Activated CD4-positive, alpha-beta T cell treated with anti-CD3 and anti-CD28 coated beads for 36 hours (primary cell): ENCODE results near the gene SIK3. TPM values are rescaled to one million over a fixed set of nuclear protein-coding genes. Genes with fewer than 3 reads are reported as not detected.

Experiments used
- ATAC-seq: fragments of 200-7000 bp; cut with Tn5 transposase; one replicate; pipeline ENCODE4 v1.10.0; 2021; ENCODE audit warnings: mild to moderate bottlenecking, moderate library complexity
- CTCF ChIA-PET: fragments of 350-600 bp; sonication (Branson Sonifier 250); formaldehyde crosslinking; loops from one replicate; lab custom pipeline; 2021; ENCODE audit warnings: antibody characterized with exemption; lab: Charles Lee
- POLR2A ChIA-PET: fragments of 350-600 bp; sonication (Branson Sonifier 250); formaldehyde crosslinking; loops from one replicate; lab custom pipeline; 2021; ENCODE audit warnings: antibody characterized with exemption, inconsistent platforms; lab: Charles Lee
- DNase-seq: peaks from one replicate; pipeline ENCODE4 v3.0.0-alpha.2; 2020
- H3K27ac Mint-ChIP-seq: one replicate; pipeline ENCODE4 v1.8.0; 2021; ENCODE audit warnings: mixed read lengths
- H3K27me3 Mint-ChIP-seq: one replicate; pipeline ENCODE4 v1.8.0; 2021; ENCODE audit warnings: mixed read lengths
- H3K36me3 Mint-ChIP-seq: one replicate; pipeline ENCODE4 v1.8.0; 2021; ENCODE audit warnings: low read depth, mixed read lengths
- H3K4me1 Mint-ChIP-seq: one replicate; pipeline ENCODE4 v1.8.0; 2021; ENCODE audit warnings: mixed read lengths
- H3K4me3 Mint-ChIP-seq: one replicate; pipeline ENCODE4 v1.8.0; 2021; ENCODE audit warnings: mild to moderate bottlenecking, moderate library complexity, mixed read lengths
- H3K9me3 Mint-ChIP-seq: one replicate; pipeline ENCODE4 v1.8.0; 2021; ENCODE audit warnings: low read depth, mixed read lengths
- intact Hi-C, 2 experiments: fragments of 100-400 bp; cut with DNase I in 1 of 2; cut with micrococcal nuclease in 1 of 2; formaldehyde crosslinking; loops; one replicate each; pipeline versions ENCODE4 v1.14.2 to v1.15.1; 2022 to 2024; cut with DNase I, micrococcal nuclease
- total RNA-seq, 2 experiments: library from RNA; stranded (reverse); gene quantifications; one replicate each; pipeline ENCODE4 v1.2.3, GENCODE V29; 2021

SIK3 gene
- total RNA-seq, 2 experiments from 2014 or later: 23.6 to 25.3 TPM

DNA sequence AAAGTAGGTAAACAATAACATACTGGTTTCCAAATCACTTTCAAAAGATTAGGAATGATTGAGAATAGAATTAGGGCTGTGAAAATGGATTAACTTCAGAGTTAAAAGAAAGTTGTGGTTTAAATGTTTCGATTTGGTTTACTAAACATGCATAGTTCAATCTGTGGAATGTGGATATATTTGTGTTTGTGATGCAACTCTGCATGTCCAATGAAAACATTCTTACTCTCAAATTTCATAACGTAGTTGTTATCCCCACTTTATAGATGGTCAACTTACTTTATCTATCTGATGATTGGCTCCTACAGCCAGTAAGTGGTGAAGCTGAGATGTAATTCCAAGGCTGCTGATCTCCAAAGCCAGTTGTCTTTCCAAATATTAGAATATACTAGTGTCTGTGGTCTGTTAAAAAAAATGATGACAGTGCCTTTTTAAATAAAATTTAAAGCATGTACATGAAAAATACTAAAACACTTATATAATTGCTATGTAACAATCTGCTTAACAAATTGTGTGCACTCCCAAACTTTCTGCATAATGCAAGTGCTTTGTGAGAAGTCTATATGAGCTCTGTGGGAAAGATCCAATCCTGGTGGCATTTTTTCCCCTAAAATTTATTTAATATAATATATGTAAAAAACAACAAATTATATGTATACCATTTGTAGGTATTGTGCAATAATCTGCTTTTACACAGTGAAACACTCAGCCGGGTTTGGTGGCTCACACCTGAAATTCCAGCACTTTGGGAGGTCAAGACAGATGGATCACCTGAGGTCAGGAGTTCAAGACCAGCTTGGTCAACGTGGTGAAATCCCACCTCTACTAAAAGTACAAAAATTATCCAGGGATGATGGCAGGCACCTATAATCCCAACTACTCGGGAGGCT is 9.7 kb upstream of the SIK3 start:
- H3K27me3 Mint-ChIP-seq: no peaks in the 10 kb centered on the region
- ChIA-PET POLR2A (no interaction called here), CTCF (interaction anchor here (0.6 to 8.7 kb wide), 4 partner anchors 18 to 316 kb away, joined by 3 to 72 read pairs (median 17); partner anchors contain the start of gene APOA5)
- no peaks in the 10 kb centered on the region for H3K36me3 Mint-ChIP-seq
- DNase-seq (no peak), ATAC-seq (no peak)
- intact Hi-C loops: loop anchor here in 1 of 2 experiments (2.0 to 5.0 kb wide), 2 partner anchors 336 to 375 kb away; partner anchors contain the start of gene BUD13
- H3K4me1 Mint-ChIP-seq: no peaks in the 10 kb centered on the region
- no peak overlapping the region for H3K4me3 Mint-ChIP-seq
- H3K9me3 Mint-ChIP-seq: no peaks in the 10 kb centered on the region
- no peak overlapping the region for H3K27ac Mint-ChIP-seq

- intact Hi-C loops: no loop called here
- DNase-seq (no peak), ATAC-seq (no peak)
- ChIA-PET CTCF (interaction anchor here (0.8 kb wide), 1 partner anchor 12 kb away, joined by 3 read pairs; no protein-coding TSS in a partner anchor), POLR2A (no interaction called here)
- peaks cover 26% of the 10 kb centered on the region for H3K4me1 Mint-ChIP-seq
- H3K36me3 Mint-ChIP-seq: peaks cover 4% of the 10 kb centered on the region
- no peak overlapping the region for H3K27ac Mint-ChIP-seq
- no peaks in the 10 kb centered on the region for H3K9me3 Mint-ChIP-seq
- no peak overlapping the region for H3K4me3 Mint-ChIP-seq
- H3K27me3 Mint-ChIP-seq: no peaks in the 10 kb centered on the region
These were observed 2.3 kb upstream of the SIK3 start for GRCh38 chr11:117100556-117100955.

DNA sequence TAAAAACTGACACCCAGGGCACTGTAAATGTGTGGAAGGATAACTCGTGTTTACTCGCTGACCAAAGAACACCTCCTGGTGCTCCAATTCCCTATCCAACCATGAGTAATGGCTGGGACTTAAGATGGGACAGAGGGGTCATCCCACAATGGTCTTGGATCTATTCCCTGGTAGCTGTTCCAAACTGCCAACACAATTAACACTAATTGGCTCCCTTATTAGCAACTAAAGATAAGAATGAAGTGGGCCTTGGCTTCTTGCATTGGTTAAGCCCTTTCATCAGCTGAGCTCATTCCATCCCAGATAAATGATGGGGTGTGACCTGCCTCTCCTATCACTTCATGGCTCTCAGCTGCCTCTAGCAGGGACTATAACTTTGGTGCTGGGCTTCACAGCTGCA is 1.5 kb upstream of the SIK3 start:
- DNase-seq (no peak), ATAC-seq (no peak)
- intact Hi-C loops: loop anchor here in 1 of 2 experiments (2.0 to 5.0 kb wide), 2 partner anchors 89 to 1128 kb away; partner anchors contain the start of gene JAML
- POLR2A ChIA-PET: interaction anchor here (0.6 to 0.7 kb wide), 3 partner anchors 228 to 266 kb away, joined by 3 to 6 read pairs (median 3); partner anchors contain the start of gene CEP164
- Mint-ChIP-seq H3K9me3 (no peaks in the 10 kb centered on the region), H3K27ac (peak overlapping the region; percentile 4), H3K4me1 (peaks cover 34% of the 10 kb centered on the region), H3K4me3 (no peak overlapping the region), H3K36me3 (peaks cover 4% of the 10 kb centered on the region), H3K27me3 (no peaks in the 10 kb centered on the region)
- CTCF ChIA-PET: interaction anchor here (0.6 to 1.4 kb wide), 7 partner anchors 10 to 264 kb away, joined by 3 to 8 read pairs (median 3); no protein-coding TSS in a partner anchor

DNA sequence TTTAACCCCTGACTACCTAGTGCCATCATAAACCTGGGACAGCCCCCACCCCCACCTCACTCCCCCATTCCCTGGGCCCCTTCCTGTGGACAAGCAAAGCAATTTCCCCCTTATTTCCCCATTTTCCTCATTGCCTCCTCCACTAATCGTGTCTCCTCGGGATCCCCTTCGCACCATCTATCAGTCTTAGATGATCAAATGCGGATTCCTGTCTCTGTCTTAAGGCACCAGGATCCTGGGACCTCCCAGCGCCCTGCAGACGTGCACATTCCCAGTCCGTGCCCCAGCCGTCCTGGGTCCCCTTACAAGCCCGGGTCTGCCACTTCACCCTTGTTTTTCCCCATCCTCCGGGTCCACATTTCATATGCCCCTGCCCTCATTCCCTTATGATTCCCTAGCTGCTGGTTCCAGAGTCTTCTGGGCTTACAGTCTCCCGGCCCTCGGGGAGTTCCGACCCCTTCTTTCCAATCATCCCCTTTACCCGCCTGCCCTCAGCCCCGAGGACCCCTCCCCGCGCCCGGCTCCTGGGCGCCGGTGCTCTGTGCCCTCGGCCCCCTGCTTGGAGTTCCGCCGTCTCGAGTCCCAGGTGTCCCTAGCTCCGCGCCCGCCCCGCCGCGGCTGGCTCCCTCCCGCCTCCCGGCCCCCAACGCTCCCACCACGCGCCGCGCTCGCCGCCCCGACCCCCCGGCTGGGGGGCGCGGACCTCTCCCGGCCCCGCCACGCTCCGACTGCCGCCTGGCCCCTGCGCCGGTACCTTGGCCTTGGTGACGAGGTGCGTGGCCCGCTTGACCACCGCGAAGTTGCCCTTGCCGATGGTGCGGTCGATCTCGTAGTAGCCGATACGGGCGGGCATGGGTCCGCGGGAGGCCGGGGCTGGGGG is 599 bp downstream of the SIK3 start:
- POLR2A ChIA-PET: interaction anchor here (0.8 to 2.2 kb wide), 7 partner anchors 8 to 167 kb away, joined by 3 to 9 read pairs (median 6); no protein-coding TSS in a partner anchor
- peak overlapping the region; percentile 93 for H3K4me3 Mint-ChIP-seq
- peaks cover 55% of the 10 kb centered on the region for H3K4me1 Mint-ChIP-seq
- CTCF ChIA-PET: interaction anchor here (0.6 to 1.8 kb wide), 8 partner anchors 14 to 307 kb away, joined by 3 to 7 read pairs (median 3); no protein-coding TSS in a partner anchor
- H3K36me3 Mint-ChIP-seq: peaks cover 7% of the 10 kb centered on the region
- H3K27ac Mint-ChIP-seq: peak overlapping the region; percentile 93
- intact Hi-C loops: loop anchor here (1.0 to 5.0 kb wide), 13 partner anchors 34 to 1130 kb away; partner anchors contain the start of genes JAML (in 1 of the 2), PCSK7 (in 1 of the 2), RNF214 (in 1 of the 2) and ZPR1 (in 1 of the 2)
- peak; percentile 13 for ATAC-seq
- H3K9me3 Mint-ChIP-seq: no peaks in the 10 kb centered on the region
- peak; percentile 57 for DNase-seq
- no peaks in the 10 kb centered on the region for H3K27me3 Mint-ChIP-seq

GRCh38 chr11:117097014-117097388 is 1.2 kb downstream of the SIK3 start:
- ATAC-seq: no peak
- DNase-seq: no peak
- Mint-ChIP-seq H3K4me3 (peak overlapping the region; percentile 93), H3K27me3 (no peaks in the 10 kb centered on the region), H3K36me3 (peaks cover 13% of the 10 kb centered on the region), H3K4me1 (peaks cover 61% of the 10 kb centered on the region), H3K9me3 (peaks cover 3% of the 10 kb centered on the region), H3K27ac (peak overlapping the region; percentile 93)
- ChIA-PET POLR2A (interaction anchor here (0.5 to 2.2 kb wide), 6 partner anchors 13 to 133 kb away, joined by 3 to 9 read pairs (median 6); no protein-coding TSS in a partner anchor), CTCF (interaction anchor here (1.2 to 1.8 kb wide), 4 partner anchors 13 to 302 kb away, joined by 3 to 7 read pairs (median 3); no protein-coding TSS in a partner anchor)
- intact Hi-C loops: loop anchor here (2.0 to 5.0 kb wide), 3 partner anchors 70 to 1130 kb away; partner anchors contain the start of gene JAML (in 1 of the 2)

DNA sequence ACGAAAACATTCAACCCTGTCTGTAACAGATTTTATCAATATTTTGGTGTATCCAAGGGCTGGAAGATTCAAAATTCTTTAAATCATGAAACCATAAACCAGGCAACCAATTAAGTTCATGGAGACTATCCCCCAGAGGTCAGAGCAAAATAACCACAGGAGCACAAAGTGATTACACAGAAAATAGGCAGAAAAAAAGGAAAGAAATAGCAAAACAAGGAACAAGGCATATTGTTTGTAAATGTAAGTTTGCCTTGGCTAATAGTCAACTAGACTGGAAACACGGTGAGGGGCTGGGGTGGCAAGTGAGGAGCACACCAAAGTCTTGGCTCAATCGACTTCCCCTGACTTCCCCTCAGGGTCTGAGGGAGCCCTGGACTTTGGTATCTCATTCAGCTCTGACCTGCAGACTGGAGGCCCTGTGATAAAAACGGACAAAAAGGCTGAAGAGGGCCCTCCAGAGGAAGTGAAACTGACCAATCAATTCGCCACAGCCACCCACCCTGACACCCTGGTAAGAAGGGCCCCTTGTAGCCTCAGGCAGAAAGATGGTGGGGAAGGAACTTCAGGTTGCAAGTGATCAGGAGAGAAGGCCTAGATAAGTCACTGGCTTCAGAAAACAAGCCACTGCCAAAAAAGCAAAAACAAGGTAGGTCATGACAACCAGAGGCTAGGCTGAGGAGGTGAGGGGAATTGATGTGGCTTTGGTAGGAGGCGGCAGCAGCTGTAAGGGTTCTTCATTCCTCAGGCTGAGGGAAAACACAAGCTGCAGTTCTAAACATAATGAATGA is 1.8 kb downstream of the SIK3 start:
- Mint-ChIP-seq H3K27me3 (no peaks in the 10 kb centered on the region), H3K4me3 (peak overlapping the region; percentile 93), H3K27ac (peak overlapping the region; percentile 93), H3K4me1 (peaks cover 67% of the 10 kb centered on the region), H3K9me3 (peaks cover 6% of the 10 kb centered on the region), H3K36me3 (peaks cover 17% of the 10 kb centered on the region)
- ChIA-PET CTCF (interaction anchor here (1.2 to 1.8 kb wide), 4 partner anchors 13 to 301 kb away, joined by 3 to 7 read pairs (median 3); no protein-coding TSS in a partner anchor), POLR2A (interaction anchor here (0.5 to 2.2 kb wide), 7 partner anchors 13 to 134 kb away, joined by 3 to 9 read pairs (median 5); no protein-coding TSS in a partner anchor)
- DNase-seq: peak; percentile 60
- intact Hi-C loops: loop anchor here (2.0 to 5.0 kb wide), 3 partner anchors 70 to 1131 kb away; partner anchors contain the start of gene JAML (in 1 of the 2)
- ATAC-seq: peak; percentile 33

DNA sequence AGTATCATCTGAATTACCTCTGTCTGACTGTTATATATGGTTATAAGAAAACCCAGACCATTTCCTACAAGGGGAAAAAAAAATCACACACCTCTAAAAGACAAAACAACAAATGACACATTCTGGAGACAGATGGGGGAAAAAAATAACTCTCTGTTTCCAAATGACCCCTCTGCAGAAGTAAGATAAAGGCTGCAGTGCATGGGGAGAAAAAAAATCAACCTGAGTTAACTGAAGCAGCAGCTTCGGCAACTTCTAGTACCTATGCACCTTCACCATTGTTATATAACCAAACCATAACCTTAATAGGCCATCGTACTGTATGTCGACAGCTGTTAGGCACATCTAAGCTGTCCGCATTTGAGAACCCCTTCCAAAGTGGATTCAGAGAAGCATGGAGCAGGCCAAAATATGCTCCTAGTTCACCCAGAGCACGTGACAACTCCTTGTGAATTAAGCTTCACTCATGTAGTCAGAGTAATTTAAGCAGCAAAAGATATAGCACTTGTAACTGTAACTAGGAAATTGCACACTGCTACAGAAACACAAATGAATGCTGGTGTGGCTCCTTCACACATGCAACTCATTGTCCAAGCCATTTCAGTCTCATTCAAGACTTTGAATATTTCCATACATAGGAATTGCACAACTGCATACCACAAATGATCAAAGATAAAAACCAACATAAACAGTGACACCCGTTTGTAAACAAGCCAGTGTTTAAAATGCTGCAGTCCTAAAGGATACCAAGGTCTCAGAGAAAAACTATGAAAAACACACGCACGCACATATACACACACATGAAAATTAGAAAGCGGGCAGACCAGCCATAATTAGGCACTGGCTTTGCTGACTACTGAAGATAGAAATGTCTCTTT is 2.7 kb downstream of the SIK3 start:
- Mint-ChIP-seq H3K4me3 (peak overlapping the region; percentile 93), H3K27me3 (no peaks in the 10 kb centered on the region), H3K4me1 (peaks cover 72% of the 10 kb centered on the region), H3K27ac (peak overlapping the region; percentile 93), H3K36me3 (peaks cover 17% of the 10 kb centered on the region), H3K9me3 (peaks cover 6% of the 10 kb centered on the region)
- POLR2A ChIA-PET: interaction anchor here (0.5 to 2.2 kb wide), 9 partner anchors 12 to 242 kb away, joined by 3 to 6 read pairs (median 4); no protein-coding TSS in a partner anchor
- no peak for DNase-seq
- intact Hi-C loops: loop anchor here (2.0 to 5.0 kb wide), 3 partner anchors 69 to 1132 kb away; partner anchors contain the start of gene JAML (in 1 of the 2)
- no peak for ATAC-seq
- CTCF ChIA-PET: interaction anchor here (0.6 to 1.5 kb wide), 7 partner anchors 17 to 1200 kb away, joined by 3 to 10 read pairs (median 3); no protein-coding TSS in a partner anchor

DNA sequence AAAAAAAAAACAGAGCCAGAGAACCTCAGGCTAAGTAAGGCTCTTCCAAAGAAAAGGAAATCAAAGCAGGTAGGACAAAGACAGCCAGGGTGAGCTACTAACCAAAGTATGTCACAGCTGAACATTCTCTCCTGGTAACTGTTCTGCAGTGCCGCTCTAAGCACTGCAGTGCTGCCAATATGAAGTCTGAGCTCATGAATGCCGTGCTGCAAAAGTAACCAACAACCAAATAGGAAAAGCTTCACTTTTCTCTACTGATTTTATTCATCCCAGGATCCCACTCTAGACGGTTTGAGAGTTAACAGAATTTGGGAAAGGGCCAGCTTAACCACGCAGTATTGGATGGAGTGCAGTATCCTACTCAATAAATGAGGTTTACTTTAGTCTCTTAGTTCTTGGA is 3.5 kb downstream of the SIK3 start:
- Mint-ChIP-seq H3K27ac (peak overlapping the region; percentile 52), H3K36me3 (peaks cover 20% of the 10 kb centered on the region), H3K4me1 (peaks cover 80% of the 10 kb centered on the region), H3K27me3 (no peaks in the 10 kb centered on the region), H3K9me3 (peaks cover 6% of the 10 kb centered on the region), H3K4me3 (peak overlapping the region; percentile 93)
- DNase-seq: no peak
- no peak for ATAC-seq
- POLR2A ChIA-PET: interaction anchor here (0.6 to 1.8 kb wide), 7 partner anchors 22 to 241 kb away, joined by 3 to 5 read pairs (median 4); no protein-coding TSS in a partner anchor
- CTCF ChIA-PET: interaction anchor here (0.6 to 1.5 kb wide), 10 partner anchors 11 to 1201 kb away, joined by 3 to 10 read pairs (median 4); no protein-coding TSS in a partner anchor
- intact Hi-C loops: loop anchor here in 1 of 2 experiments (1.0 to 5.0 kb wide), 2 partner anchors 163 to 1133 kb away; partner anchors contain the start of gene JAML
